Measurements from ENCODE around the gene ZNF740. TPM values are rescaled to one million over a fixed set of nuclear protein-coding genes. Genes with fewer than 3 reads are reported as not detected.
A peak's percentile ranks its signal among the peaks of the same experiment; 100 is the strongest.

The ZNF740 gene
- total RNA-seq, 1 donor from 2014 or later: 47.6 TPM

DNA sequence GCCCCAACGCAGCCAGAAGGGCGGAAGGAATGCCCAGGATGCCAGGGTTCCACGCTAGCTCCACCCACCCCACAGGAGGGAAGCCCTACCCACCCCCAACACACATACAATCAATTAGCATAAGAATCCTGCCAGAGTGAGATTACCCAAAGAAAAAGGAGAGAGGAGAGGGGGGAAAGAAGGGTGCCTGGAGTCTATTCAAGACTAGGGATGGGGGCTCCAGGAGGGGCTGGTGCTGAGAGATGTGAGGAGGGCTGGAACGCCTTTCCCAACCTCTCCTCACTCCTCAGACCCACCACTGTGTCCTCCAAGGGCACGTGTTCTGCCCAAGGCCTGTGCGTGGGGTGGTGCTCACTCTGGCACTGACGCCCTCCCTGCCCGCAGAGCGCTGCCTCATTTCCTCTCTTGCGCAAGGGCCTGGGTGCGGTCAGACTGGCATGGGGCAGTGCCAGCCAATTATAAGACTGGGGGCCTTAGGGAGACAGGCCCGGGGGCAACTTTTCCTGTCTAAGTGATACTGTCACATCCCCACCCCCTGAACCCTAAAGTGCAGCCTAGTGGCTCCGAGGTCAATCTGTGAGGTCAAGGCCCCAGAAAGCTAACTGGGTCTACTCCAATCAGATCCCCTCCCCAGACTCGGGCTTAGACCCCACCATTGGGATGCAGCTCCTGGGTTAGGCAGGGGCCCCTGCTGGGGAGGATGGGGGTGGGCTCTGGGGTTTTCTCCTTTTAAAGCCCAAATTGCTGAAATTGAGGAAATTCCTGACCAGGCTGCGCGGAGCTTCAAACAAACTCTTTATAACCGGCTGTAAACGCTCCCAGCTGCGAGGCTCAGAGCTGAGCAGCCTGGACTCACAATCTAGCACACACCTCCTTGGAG, 36.8 kb downstream of the ZNF740 start:
- Mint-ChIP-seq H3K4me3 (ENCODE audit: unreplicated experiment) (no peak overlapping the region), H3K9me3 (ENCODE audit: unreplicated experiment) (no peaks in the 10 kb centered on the region), H3K4me1 (ENCODE audit: unreplicated experiment) (peaks cover 73% of the 10 kb centered on the region), H3K27ac (ENCODE audit: unreplicated experiment) (no peak overlapping the region), H3K27me3 (ENCODE audit: unreplicated experiment) (peaks cover 24% of the 10 kb centered on the region), H3K36me3 (ENCODE audit: low read depth, unreplicated experiment) (peaks cover 8% of the 10 kb centered on the region)
- no peak for DNase-seq (ENCODE audit: low spot score)
- TF ChIP-seq, protein P1, sequence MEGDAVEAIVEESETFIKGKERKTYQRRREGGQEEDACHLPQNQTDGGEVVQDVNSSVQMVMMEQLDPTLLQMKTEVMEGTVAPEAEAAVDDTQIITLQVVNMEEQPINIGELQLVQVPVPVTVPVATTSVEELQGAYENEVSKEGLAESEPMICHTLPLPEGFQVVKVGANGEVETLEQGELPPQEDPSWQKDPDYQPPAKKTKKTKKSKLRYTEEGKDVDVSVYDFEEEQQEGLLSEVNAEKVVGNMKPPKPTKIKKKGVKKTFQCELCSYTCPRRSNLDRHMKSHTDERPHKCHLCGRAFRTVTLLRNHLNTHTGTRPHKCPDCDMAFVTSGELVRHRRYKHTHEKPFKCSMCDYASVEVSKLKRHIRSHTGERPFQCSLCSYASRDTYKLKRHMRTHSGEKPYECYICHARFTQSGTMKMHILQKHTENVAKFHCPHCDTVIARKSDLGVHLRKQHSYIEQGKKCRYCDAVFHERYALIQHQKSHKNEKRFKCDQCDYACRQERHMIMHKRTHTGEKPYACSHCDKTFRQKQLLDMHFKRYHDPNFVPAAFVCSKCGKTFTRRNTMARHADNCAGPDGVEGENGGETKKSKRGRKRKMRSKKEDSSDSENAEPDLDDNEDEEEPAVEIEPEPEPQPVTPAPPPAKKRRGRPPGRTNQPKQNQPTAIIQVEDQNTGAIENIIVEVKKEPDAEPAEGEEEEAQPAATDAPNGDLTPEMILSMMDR (IDR thresholded peaks at IDR 0.05; ENCODE audit: unreplicated experiment): no peak

DNA sequence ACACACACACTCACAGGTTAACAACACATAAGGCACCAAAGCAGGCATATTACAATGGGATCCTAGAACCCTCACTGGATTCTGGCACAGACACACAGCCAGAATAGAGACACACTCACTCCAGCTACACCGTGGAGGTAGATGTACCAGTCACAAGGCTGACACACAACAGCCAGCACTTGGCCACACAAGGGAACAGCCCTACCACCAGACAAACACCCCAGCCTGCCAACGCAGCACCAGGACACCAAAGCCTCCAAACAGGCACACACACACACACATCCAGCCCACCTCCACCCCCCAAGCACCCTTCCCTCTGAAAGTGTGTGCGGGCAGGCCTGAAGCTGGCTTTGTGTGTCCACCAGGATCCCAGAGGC, 37.4 kb downstream of the ZNF740 start:
- peaks cover 4% of the 10 kb centered on the region for H3K36me3 Mint-ChIP-seq (ENCODE audit: low read depth, unreplicated experiment)
- peaks cover 24% of the 10 kb centered on the region for H3K27me3 Mint-ChIP-seq (ENCODE audit: unreplicated experiment)
- TF ChIP-seq, protein P1 (IDR thresholded peaks at IDR 0.05; ENCODE audit: unreplicated experiment): no peak
- peak overlapping the region; percentile 29 for H3K4me3 Mint-ChIP-seq (ENCODE audit: unreplicated experiment)
- no peak for DNase-seq (ENCODE audit: low spot score)
- H3K9me3 Mint-ChIP-seq (ENCODE audit: unreplicated experiment): no peaks in the 10 kb centered on the region
- H3K4me1 Mint-ChIP-seq (ENCODE audit: unreplicated experiment): peaks cover 78% of the 10 kb centered on the region
- no peak overlapping the region for H3K27ac Mint-ChIP-seq (ENCODE audit: unreplicated experiment)

DNA sequence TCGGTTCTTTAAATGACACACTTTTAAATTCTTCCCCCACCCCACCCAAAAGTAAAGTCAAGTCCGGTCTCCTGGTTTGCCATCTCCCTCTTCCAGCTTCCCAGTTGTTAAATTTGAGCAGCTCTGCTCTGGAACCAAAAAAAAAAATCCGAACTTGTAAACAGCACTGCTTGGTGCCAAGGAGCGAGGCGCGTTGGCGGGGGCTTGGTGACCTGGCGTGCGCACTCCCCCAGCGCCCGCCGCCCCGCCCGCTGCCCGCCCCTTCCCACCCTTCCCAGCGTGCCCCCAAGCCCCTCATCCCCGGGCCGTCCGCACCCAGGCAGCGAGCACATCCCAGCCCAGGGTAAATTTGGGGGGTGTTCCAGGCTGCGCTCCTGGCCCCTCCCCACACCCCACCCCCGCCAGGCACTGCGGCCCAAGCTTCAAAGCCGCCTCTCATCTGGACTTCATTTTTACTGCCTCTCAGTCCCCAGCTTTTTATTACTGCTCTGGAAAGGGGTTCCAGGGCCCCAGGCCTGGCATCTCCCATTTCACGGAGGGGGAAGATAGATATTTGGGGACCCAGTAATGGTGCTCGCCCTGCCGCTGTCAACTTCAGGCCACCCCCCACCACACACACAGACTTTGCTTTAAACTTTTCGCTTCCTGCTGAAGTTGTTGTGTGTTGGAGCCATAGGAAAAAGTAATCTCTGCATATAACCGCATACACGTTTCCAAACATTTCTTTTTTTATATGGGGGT, 38.2 kb downstream of the ZNF740 start:
- no peaks in the 10 kb centered on the region for H3K9me3 Mint-ChIP-seq (ENCODE audit: unreplicated experiment)
- peak overlapping the region; percentile 90 for H3K4me3 Mint-ChIP-seq (ENCODE audit: unreplicated experiment)
- H3K27ac Mint-ChIP-seq (ENCODE audit: unreplicated experiment): no peak overlapping the region
- H3K4me1 Mint-ChIP-seq (ENCODE audit: unreplicated experiment): peaks cover 77% of the 10 kb centered on the region
- no peak for DNase-seq (ENCODE audit: low spot score)
- peaks cover 21% of the 10 kb centered on the region for H3K27me3 Mint-ChIP-seq (ENCODE audit: unreplicated experiment)
- H3K36me3 Mint-ChIP-seq (ENCODE audit: low read depth, unreplicated experiment): peaks cover 4% of the 10 kb centered on the region
- TF ChIP-seq, protein P1 (IDR thresholded peaks at IDR 0.05; ENCODE audit: unreplicated experiment): no peak

DNA sequence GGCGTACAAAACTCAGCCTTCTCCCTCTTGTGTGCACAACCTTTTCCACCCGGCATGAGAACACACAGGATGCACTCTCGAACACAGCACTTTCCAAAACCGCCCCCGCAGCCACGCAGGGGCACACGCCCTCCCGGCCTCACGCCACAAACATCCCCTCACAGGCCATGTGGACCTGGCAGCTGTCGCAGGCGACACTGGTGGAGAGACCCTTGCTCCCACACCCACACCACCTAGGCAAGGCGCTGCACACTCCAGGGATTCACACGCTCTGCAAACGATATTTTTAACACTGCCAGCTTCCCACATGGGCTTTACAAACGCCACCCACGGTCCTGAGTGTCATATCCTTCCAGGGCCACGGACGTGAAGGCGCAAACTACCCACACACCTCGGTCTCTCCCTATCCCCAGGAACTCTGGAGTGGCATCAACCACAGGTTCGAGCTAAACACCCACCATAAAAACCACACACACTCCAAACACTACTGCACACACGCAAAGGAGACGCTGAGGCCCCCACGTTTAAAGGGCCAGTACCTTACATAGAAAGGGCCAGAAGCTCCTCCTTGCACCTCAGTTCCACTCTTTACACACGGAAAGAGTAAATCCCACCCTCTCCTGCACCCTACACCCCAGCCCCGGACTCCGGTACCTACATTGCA, 38.9 kb downstream of the ZNF740 start:
- TF ChIP-seq, protein P1 (IDR thresholded peaks at IDR 0.05; ENCODE audit: unreplicated experiment): no peak
- H3K4me1 Mint-ChIP-seq (ENCODE audit: unreplicated experiment): peaks cover 77% of the 10 kb centered on the region

More for the DNA sequence above, 38.9 kb downstream of the ZNF740 start:
- no peaks in the 10 kb centered on the region for H3K9me3 Mint-ChIP-seq (ENCODE audit: unreplicated experiment)
- H3K27ac Mint-ChIP-seq (ENCODE audit: unreplicated experiment): no peak overlapping the region
- H3K4me3 Mint-ChIP-seq (ENCODE audit: unreplicated experiment): peak overlapping the region; percentile 90
- H3K27me3 Mint-ChIP-seq (ENCODE audit: unreplicated experiment): peaks cover 14% of the 10 kb centered on the region
- no peak for DNase-seq (ENCODE audit: low spot score)
- H3K36me3 Mint-ChIP-seq (ENCODE audit: low read depth, unreplicated experiment): peaks cover 4% of the 10 kb centered on the region
